GM18909 (cell line): ENCODE measurements around the gene LPP.

Source experiments
- ATAC-seq: cut with Tn5 transposase; IDR thresholded peaks from one replicate; pipeline ENCODE4 v1.9.1; 2021; ENCODE audit warnings: mild to moderate bottlenecking; ENCODE audit not compliant: unreplicated experiment, poor library complexity

LPP gene

DNA sequence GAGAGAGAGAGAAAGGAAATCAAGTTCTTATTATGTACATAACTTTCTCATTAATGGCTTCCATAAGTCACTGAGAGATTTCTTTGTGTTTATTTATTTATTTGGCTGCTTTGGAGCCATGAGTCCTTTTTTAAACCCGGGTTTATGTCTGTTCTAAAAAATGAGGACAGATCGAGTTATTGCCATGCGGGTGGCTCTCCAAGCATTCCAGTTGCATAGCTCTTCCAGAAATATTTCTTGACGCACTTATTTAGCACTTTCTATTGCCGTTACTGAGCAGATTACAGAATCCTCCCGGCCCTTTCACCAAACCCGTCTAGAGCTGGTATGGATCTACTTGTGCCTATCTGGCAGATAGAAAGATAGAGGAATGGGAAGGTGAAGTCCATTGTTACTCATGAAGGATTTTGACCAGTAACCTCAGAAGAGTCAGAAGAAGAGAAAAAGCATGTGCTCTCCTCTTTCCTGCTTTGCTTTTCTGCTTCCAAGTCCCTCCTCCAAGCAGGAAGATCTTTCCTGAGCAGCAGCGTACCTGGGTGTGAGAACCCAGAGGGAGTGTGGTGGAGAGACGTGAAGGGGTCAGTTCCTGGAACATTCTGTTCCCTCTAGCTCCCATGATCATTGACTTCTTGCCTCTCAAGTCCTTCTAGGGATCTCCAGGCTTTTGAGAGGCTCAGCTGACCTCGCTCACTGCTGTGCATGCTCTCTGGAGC is 112.8 kb downstream of the LPP start:
- ATAC-seq: no peak

GRCh38 chr3:188267790-188268335 is 113.9 kb downstream of the LPP start:
- ATAC-seq: no peak

DNA sequence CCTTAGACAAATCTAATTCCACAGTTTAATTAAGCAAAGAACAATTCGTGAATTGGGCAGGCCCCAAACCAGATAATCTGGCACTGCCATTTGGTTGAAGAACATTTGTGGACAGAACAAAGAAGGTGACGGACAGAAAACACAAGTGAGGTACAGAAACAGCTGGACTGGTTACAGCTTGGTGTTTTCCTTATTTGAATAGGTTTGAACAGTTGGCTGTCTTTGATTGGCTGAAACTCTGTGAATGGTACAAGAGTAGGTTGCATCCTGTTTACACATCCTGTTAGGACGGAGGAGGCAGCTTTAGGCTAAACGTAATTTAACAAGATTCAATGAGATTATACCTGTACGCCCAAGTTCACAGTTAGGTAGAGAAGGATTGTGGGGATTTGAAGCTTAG is 114.4 kb downstream of the LPP start:
- no peak for ATAC-seq

- no peak for ATAC-seq
These were observed 115.1 kb downstream of the LPP start for GRCh38 chr3:188269040-188269439.

DNA sequence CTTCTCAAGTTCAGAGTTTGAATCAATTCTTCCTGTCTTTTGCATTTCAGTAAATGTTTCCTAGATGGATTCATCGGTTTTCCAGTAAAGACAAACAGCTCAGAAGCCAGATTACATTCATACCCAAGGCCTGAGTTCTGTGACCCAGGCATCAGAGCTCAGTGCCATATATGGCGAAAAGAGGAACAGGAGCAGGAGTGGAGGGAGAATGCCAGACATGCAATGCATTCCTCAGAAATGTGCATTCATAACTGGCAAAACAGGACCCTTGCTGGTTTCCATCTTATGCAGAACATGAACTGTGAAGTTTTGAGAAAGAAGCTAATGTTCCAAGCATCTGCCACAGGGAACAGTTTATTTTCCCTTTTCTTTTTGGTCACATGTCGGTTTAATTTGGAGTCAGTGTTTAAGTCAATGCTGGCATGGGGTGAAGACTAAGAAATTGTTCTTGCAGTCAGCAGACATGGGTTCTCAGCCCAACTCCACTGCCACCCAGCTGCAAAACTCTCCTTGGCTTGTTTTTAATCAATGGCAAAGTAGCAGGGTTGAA is 116.5 kb downstream of the LPP start:
- ATAC-seq: no peak

- ATAC-seq: no peak
These were observed 117.4 kb downstream of the LPP start for GRCh38 chr3:188271226-188271914.

DNA sequence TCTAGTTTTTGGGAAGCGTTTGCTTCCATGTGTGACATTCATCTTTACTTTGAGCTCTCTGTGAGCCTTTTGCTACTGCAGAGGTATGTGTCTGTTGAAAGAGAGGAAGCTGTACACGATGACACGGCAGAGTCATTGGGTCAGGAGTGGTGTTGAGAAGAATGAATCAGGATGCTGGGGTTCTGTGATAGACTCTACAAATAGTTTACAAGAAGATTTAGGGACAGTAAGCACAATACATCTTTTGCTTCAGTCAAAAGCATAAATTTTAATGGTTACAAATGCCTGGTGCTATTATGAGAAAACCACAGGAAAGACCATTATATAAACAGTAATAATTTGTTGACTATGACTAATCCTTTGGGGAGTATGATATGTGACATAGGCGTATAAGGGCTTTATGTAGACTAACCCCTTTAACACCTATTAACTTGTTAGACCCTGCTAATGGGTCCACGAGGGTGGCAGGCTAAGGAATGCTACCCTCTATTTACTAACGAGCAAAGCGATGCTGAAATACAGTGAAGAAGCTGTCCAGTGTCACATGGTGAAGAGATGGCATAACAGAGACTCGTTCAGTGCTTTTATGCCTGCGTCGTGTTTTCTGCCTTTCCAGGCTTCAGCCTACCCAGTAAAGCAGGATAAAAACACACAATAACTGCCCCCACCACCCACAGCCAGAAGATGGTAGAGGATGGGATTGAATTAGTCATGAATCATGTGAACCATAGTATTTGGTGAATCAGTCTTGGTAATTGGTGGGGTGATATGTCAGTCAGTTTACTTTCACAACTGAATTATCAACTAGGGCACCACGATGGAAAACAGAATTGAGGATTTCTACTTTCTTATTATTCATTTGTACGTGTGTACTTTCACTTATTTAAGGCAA is 118.8 kb downstream of the LPP start:
- no peak for ATAC-seq

DNA sequence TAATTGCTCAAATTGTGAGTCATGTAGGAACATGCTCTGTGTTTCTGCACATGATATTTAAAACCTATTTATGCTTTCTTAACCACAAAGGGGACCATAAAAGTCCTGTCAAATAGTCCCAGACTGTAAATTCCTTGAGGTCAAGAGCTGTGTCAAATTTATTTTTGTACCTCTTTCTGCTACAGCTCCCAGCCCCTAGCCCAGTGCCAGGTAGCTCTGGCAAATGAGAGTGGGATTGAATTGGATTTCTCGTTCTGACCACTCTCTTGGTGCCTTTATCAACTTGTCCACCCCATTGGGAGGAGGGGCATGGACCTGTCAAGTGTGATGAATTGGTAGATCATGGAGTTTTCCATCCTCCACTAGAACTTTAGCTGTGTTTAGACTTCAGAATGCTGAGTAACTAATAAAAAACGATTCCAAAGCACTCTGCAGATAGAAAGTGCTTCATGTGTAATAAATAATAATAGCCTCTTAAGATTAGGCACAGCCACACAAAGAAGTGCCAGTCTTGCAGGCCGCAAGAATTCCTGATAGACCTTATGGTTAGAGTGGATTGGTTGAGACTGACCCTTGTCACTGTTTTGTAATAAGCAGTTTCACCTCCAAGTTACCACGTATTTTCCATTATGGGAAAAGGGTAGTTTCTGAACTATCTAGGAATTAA is 120.4 kb downstream of the LPP start:
- no peak for ATAC-seq

- ATAC-seq: no peak
These were observed 122.4 kb downstream of the LPP start for GRCh38 chr3:188276375-188276774.

- no peak for ATAC-seq
These were observed 124.9 kb downstream of the LPP start for GRCh38 chr3:188278717-188279324.

GRCh38 chr3:188279502-188280335 is 125.8 kb downstream of the LPP start:
- no peak for ATAC-seq

DNA sequence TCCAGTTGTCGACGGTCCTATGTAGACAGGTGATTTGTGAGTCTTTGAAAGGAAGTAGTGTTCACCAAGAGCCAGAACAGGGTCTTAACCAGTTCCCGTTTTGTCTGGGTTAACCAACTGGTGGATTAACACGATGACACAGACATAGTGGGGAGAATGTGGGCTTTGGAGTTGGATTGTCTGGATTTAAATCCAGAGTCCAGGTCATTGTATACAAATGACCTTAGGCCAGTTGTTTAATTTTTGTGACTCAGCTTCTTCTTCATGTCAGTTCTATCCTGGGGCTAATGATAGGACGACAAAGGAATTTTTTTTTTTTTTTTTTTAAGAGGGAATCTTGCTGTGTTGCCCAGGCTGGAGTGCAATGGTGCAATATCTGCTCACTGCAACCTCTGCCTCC is 126.7 kb downstream of the LPP start:
- ATAC-seq: no peak

DNA sequence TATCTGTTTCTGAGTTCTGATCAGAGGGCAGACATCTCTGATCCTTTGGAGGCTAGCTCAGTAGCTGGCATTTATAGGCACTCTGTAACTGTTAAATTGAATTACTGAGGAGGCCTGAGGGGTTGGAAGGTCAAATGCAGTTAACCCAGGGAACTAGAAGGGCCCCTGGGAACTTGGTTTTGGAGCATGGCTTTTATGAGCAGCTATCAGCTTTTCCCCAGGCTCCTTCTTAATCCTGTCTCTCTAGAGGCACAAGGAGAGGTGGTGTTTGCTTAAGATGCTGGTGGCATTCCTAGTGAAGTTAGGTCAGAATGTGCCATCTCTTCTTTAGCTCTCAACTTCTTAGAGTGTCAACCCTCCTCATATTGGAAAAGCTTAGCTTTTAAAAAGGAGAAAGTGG is 128.9 kb downstream of the LPP start:
- ATAC-seq: no peak

GRCh38 chr3:188283347-188283746 is 129.4 kb downstream of the LPP start:
- ATAC-seq: no peak

DNA sequence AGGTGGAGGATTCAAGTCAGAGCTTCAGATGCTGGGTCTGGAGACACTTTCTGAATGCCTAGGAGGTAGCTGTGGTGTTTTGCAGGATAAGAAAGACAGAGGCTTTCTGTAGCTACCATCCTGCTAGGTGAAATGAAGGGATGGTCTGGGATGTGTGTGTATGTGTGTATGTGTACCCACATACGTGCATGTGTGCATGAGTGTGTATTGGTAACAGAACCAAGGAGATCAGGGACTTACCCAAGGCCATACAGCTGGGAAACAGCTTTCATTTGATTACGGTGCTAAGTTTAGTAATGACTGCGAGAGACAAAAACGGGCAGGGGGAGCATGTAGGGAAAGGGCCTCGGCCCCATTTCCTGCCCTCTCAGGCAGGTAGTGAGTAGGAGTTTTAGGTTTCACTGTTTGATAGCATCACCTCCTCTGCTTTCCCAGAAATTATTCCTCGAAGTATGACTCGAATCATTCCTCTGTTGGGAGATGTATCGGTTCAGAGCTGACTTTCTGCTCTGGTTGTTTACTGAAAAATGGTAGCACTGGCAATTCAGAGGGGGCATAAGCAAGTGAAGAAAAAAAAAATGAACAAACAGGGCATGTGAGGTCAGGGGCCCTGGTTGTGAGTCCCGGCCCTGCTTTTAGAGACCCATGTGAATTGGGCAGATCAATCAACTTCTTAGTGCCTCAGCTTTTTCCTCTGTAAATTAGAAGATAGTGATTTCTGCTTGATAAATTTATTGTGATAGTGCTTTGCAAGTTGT is 130.7 kb downstream of the LPP start:
- ATAC-seq: no peak

DNA sequence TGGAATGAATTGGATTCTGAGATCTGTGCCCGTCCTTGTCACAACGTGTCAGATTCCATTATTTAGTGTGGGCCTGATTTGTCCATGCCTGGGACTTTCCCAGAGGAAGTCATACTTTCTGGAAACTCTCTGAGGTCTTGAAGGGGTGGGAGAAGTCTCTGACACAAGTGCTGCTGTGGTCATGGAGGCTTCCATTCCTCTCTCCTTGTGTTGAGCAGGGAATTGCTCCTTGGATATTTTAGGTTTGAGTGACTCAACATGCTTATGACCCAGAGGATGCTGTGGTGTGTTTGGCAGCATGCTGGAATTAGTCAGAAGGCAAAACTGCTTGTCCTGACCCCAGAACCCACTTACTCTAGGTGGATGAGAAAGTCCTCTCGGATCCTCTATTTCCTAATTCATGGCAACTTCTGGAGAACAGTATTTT is 132.1 kb downstream of the LPP start:
- ATAC-seq: no peak

GRCh38 chr3:188287339-188287738 is 133.4 kb downstream of the LPP start:
- no peak for ATAC-seq
